Medulla oblongata (tissue), 1 donor: ENCODE results near the gene DHX35.

ENCODE experiments used
- DNase-seq: peaks from one replicate; pipeline ENCODE4 v3.0.0-alpha.2; 2015; ENCODE audit errors: extremely low spot score

DHX35 gene

DNA sequence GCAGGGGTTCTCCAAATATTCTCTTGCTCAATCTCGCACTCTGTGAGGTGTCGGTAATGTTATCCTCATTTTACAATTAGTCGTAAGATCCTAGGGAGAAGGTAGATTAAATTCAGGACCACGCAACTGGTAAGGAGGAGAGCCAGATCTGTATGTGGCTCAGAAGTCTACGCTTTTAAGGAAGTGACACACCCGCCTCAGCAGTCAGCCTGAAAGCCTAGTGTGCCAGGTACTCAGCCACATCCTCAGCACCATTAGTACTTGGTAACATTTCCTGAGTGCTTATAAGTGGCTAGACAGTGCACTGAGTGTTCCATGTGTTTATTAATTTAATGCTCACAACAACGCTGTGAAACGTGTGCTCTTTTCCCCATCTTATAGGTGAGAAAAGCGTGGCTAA lies 63.7 kb downstream of the DHX35 start:
- DNase-seq: no peak

DNA sequence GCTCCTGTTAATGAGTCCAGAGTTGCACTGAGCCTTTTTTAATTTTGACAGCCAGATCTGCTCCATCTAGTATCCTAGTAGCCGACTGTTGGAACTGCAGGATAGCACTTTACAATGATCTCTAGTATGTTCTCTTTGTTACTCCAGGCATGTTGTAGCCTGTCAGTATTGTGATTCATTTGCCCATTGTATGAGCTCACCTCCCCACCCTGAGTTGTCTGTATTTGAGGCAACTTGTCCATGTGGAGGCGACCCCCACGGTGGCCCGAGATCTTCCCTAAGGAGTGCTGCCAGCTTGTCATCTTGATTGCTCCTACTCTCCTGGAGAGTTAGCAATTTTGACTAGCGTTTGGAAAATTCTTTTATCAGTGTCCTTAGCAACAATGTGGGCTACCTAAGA lies 67.2 kb downstream of the DHX35 start:
- DNase-seq: peak; percentile 8

- DNase-seq: no peak
Measured at GRCh38 chr20:39032997-39033396, 70.9 kb downstream of the DHX35 start.

- DNase-seq: no peak
Measured at GRCh38 chr20:39036011-39036410, 73.9 kb downstream of the DHX35 start.

DNA sequence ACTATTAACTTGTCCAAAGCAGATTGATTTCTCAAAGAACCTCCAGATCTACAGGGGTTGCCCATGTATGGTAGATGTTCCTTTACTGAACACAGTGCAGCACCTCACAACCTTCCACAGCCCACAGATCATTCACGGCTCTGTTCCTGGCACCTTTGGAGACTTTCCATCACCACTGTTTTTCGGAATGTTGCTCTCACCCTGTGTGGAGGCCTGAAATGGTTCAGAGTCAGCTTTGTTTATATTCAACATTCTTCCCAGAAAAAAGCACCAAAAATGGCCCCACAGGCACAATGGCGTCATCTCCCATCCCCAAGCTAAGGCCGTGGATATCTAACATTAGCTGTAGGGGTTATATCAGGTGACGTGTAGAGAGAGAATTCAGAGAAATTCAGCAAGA lies 74.7 kb downstream of the DHX35 start:
- no peak for DNase-seq

DNA sequence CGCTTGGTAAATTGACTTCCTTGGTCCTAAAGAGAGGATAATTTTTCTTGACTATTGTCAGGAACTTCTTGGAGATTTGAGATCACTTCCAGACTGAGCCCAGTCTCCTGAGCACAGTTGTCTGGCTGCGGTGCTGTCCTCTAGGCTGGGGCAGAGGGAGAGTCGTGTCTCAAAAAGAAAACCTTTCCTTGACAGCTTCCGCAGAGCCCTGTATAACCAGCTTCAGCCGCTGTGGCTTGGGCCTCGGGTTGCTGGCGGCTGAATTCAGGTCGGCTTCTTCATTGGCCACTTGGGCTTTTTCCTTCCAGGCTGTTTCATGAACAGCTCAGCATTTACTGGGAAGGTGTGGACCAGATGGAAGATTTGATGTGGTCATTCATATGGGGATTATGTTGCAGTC lies 75.9 kb downstream of the DHX35 start:
- DNase-seq: no peak

DNA sequence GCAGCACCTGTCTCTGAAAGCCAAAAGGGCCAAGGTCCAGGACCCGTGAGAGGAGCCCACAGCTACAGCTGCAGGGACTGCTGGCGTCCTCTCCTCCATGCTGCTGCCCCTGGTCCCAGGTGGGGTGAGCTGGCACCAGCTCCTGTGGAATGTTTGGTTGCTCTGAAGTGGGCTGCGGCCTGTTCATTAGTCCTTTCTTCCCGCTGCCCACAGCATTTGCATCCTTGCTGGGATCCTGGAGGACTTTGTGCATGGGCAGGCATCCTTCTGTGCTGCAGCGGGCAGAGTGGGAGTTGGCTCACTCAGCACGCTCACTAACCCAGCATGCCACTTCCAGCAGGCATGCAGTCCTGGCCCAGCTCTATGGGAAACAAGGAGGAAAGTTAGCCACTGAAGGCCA lies 76.4 kb downstream of the DHX35 start:
- DNase-seq: no peak

GRCh38 chr20:39039261-39039660 lies 77.1 kb downstream of the DHX35 start:
- no peak for DNase-seq

- DNase-seq: no peak
Measured at GRCh38 chr20:39040116-39040515, 78.0 kb downstream of the DHX35 start.

GRCh38 chr20:39041067-39041466 lies 78.9 kb downstream of the DHX35 start:
- no peak for DNase-seq

DNA sequence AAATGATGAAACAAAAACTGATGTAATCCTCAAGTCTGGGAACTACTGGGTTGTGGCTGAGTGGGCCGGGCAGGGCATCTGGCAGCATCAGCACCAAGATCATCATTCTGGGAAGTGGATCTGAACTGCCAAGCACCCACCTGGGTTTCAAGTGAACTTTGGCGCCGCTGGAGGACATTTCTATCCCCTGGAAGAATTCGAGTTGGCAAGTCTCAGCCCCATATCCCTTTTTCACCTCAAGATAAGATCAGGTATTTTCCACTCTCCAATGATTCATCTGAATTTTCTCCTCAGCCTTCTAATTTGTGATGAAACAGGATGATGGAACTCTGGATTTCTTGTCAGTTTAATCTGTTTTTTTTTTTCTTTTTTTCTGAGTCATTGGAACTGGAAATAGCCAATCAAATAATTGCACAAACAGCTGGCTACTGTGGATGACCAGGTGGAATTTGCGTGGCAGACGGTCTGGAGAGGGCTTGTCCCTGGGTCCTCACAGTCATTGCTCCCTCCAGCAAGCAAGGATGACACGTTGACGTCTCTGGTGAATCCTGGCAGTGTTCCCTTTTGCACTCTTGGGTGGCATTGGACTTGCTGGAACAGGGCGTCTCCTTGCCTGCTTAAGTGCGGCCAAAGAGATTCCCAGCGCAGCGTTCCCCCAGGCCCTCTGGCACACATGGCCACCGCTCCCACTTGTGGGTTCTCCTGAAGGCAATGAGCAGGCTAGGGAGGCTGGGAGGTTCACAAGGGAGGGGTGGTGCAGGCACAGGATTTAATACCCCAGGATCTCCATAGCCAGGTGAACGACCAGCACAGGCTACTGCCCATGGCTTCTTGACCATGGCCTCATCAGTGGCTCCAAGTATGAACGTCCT lies 80.4 kb downstream of the DHX35 start:
- DNase-seq: no peak

GRCh38 chr20:39044501-39044900 lies 82.4 kb downstream of the DHX35 start:
- no peak for DNase-seq

GRCh38 chr20:39045676-39046075 lies 83.5 kb downstream of the DHX35 start:
- DNase-seq: no peak

- no peak for DNase-seq
Measured at GRCh38 chr20:39047417-39047985, 85.4 kb downstream of the DHX35 start.

DNA sequence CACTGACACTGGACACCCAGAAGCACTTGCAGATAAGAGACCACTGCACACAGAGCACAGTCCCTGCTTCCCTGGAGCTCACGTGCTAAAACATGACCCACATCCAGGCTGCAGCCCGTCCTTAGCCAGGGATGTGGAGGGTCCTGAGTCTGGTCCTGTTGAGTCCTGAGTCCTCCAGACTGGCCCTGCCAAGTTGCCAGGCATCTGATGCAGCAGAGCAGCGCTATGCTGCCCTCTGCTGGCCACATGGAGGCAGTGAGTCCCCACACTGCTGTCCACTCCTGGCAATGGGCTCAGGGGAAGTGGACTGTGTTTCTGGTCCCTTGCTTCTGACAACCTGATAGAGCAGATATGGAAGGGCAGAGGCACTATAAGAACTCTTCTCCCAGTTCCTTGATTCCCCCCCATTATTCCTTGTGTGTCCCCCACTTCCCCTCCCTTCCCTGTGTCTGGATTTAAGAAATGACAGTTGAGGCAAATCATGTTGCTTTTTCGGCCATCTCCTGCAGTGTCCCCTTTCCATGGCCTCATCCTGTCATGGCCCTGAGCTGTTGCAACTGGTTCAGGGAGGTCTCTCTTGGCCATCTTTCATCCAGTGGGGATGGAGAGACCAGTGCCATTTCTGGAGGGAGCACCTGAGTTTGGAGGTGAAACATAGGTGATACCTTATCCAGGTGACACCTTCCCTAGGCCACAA lies 86.0 kb downstream of the DHX35 start:
- DNase-seq: peak; percentile 90

- DNase-seq: no peak
Measured at GRCh38 chr20:39049148-39049547, 87.0 kb downstream of the DHX35 start.

- DNase-seq: peak; percentile 77
Measured at GRCh38 chr20:39049684-39050554, 87.8 kb downstream of the DHX35 start.

GRCh38 chr20:39050555-39050902 lies 88.4 kb downstream of the DHX35 start:
- DNase-seq: no peak

GRCh38 chr20:39052676-39053075 lies 90.5 kb downstream of the DHX35 start:
- no peak for DNase-seq

- no peak for DNase-seq
Measured at GRCh38 chr20:39057143-39057542, 95.0 kb downstream of the DHX35 start.

- DNase-seq: peak; percentile 10
Measured at GRCh38 chr20:39057911-39058310, 95.8 kb downstream of the DHX35 start.

- DNase-seq: no peak
Measured at GRCh38 chr20:39059036-39059435, 96.9 kb downstream of the DHX35 start.
